ENCODE results near the gene LNP1. TPM values are rescaled to one million over a fixed set of nuclear protein-coding genes. Genes with fewer than 3 reads are reported as not detected.

The LNP1 gene
- total and polyA plus RNA-seq, 10 of the 15 experiments (the other 5 are each of a cell fraction or from before 2014, with no cell fraction given), result 2.1 to 4.2 (median 2.7) TPM

DNA sequence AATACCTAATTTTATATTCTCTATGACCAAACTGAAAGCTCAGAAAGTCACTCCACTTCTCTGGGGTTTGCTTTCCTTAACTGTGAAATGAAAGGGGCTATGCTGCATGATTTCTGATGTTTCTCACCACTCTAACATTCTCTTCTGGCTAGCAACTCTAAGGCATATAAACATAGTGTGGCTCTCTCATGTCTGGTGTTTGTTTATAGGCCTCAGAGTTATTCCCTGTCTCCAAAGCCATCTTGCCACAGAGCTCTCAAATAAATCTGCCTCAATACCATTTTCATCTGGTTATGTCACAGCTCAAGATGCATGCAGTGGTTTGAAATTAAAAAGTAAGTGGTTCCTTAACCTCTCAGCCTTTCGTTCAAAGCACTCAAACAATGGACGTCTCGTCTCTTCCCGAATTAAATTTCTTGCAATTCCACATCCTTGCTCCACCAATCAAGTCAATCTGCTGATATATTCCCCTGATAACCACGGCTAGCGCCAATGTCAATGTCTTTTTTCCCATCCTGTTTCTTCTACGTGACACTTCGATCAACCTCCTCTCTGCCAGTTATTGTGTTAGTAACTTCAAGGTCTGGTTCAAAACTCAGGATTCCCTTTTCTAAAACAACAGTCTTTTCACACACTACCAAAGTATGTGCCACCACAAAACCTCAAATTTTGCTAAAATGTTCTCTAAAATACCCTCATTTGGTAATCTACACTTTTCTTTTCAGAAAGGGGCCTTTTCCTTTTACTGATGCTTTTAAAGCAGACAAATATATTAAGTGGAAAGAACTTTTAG lies 16.4 kb upstream of the LNP1 start (continued):
- no peak for TF ChIP-seq CBX5 (IDR thresholded peaks at IDR 0.05; ENCODE audit: low read depth)

- Histone ChIP-seq H3K4me3 (no peak overlapping the region), H3K9me3 (replicated peaks; ENCODE audit: control insufficient read depth, insufficient read depth, low read length) (peaks cover 9% of the 10 kb centered on the region), H4K20me1 (ENCODE audit: control insufficient read depth, insufficient read depth) (no peaks in the 10 kb centered on the region), H3K79me2 (ENCODE audit: control insufficient read depth, insufficient read depth, low read length) (peaks cover 24% of the 10 kb centered on the region), H3K4me1 (ENCODE audit: control insufficient read depth, insufficient read depth, low read length) (no peaks in the 10 kb centered on the region), H3K36me3 (ENCODE audit: control insufficient read depth in 2 of 2, insufficient read depth in 2 of 2, low read length in 1 of 2) (peaks cover 2 to 5% of the 10 kb centered on the region in 2 experiments; a peak in 3 of 4 replicates), H2AFZ (ENCODE audit: control insufficient read depth, low read depth, low read length) (no peak overlapping the region), H3K27ac (ENCODE audit: control insufficient read depth, insufficient read depth) (no peak overlapping the region), H3K27me3 (replicated peaks in 1 of 2; ENCODE audit: control insufficient read depth in 2 of 2, insufficient read depth in 2 of 2, low read length in 1 of 2) (no peaks in the 10 kb centered on the region), H3K9ac (ENCODE audit: control insufficient read depth, insufficient read depth, low read length) (no peak overlapping the region), H3K4me2 (ENCODE audit: control insufficient read depth, insufficient read depth) (no peak overlapping the region)
- in situ Hi-C loops (cut with MboI) (no loop called here), intact Hi-C loops (cut with micrococcal nuclease; ENCODE audit: unreplicated experiment) (no loop called here)
- CTCF ChIA-PET, result interaction anchor here (0.6 to 1.4 kb wide), 2 partner anchors 70 to 515 kb away, joined by 3 to 5 read pairs; no protein-coding TSS in a partner anchor
- ATAC-seq, result no peak
- no TSS peak for BruUV-seq (replicated peaks)
- SMC1A ChIA-PET (ENCODE audit: uncharacterized antibody, unreplicated experiment), result interaction anchor here (0.6 to 2.5 kb wide), 8 partner anchors 9 to 249 kb away, joined by 3 to 9 read pairs (median 4); partner anchors contain the start of gene LNP1
- no peak for DNase-seq (ENCODE audit: low read depth, low spot score)
- TF ChIP-seq MXI1 (IDR thresholded peaks at IDR 0.05; ENCODE audit: low read depth, low read length) (no peak), CBX5 (IDR thresholded peaks at IDR 0.05; ENCODE audit: low read depth) (no peak), YBX1 (IDR thresholded peaks at IDR 0.05) (no peak), MEF2B (IDR thresholded peaks at IDR 0.05; ENCODE audit: partially characterized antibody, poor library complexity, severe bottlenecking) (no peak), RB1 (IDR thresholded peaks at IDR 0.05; ENCODE audit: borderline replicate concordance) (no peak), KDM1A (IDR thresholded peaks at IDR 0.05; ENCODE audit: borderline replicate concordance) (no peak), STAT3 (IDR thresholded peaks at IDR 0.05; ENCODE audit: low read depth, low read length) (no peak), GATAD2B (conservative IDR thresholded peaks at IDR 0.05; ENCODE audit: low read depth) (no peak), TAF1 (IDR thresholded peaks at IDR 0.05; ENCODE audit: borderline replicate concordance, low read depth, low read length) (no peak)
- RAD21 ChIA-PET (ENCODE audit: unreplicated experiment), result interaction anchor here (1.5 kb wide), 1 partner anchor 76 kb away, joined by 5 read pairs; no protein-coding TSS in a partner anchor
- POLR2A ChIA-PET, result interaction anchor here (0.6 to 1.2 kb wide), 3 partner anchors 14 to 329 kb away, joined by 4 to 7 read pairs (median 4); no protein-coding TSS in a partner anchor
- FAIRE-seq, result no peak
Observed at GRCh38 chr3:100386437-100387074, 14.8 kb upstream of the LNP1 start.
